HepG2 (cell line): ENCODE data around the gene TRMT1L. TPM values are rescaled to one million over a fixed set of nuclear protein-coding genes. Genes with fewer than 3 reads are reported as not detected.
A peak's percentile ranks its signal among the peaks of the same experiment; 100 is the strongest.

Experiments used
- ATRX ChIP-seq: sonication (generic); formaldehyde crosslinking; IDR thresholded peaks from 2 replicates; pipeline ENCODE4 v1.4.0; 2020; ENCODE audit warnings: missing genetic modification reagents, borderline replicate concordance
- CBX2 ChIP-seq, 2 experiments: fragments of 200-600 bp in 1 of 2; sonication (generic); formaldehyde crosslinking in 1 of 2; IDR thresholded peaks; 2 replicates each; pipeline versions ENCODE4 v1.7.0 to v1.8.1; 2018 to 2022; ENCODE audit warnings: low read depth in 2 of 2, low read length in 1 of 2, mild to moderate bottlenecking in 1 of 2, missing genetic modification reagents in 1 of 2
- JUNB ChIP-seq: sonication (generic); formaldehyde crosslinking; IDR thresholded peaks from 2 replicates; pipeline ENCODE4 v1.8.0; 2022; ENCODE audit warnings: missing genetic modification reagents, mild to moderate bottlenecking, borderline replicate concordance
- KDM2A ChIP-seq: sonication (generic); formaldehyde crosslinking; IDR thresholded peaks from 2 replicates; pipeline ENCODE4 v1.4.0; 2020; ENCODE audit warnings: low read depth, missing genetic modification reagents, borderline replicate concordance
- MED13 ChIP-seq: sonication (generic); formaldehyde crosslinking; IDR thresholded peaks from 2 replicates; pipeline ENCODE4 v1.5.0; 2020; ENCODE audit warnings: missing genetic modification reagents
- SAFB2 ChIP-seq: sonication (generic); formaldehyde crosslinking; IDR thresholded peaks from 2 replicates; pipeline ENCODE4 v1.5.1; 2020; ENCODE audit warnings: missing genetic modification reagents, low read depth, mild to moderate bottlenecking, borderline replicate concordance
- SOX13 ChIP-seq, 3 experiments: fragments of 450-650 bp in 1 of 3; sonication (generic) in 1 of 3; formaldehyde crosslinking in 1 of 3; IDR thresholded peaks in 2 of 3; conservative IDR thresholded peaks in 1 of 3; 2 replicates each; pipeline versions ENCODE4 v1.5.0 to v1.6.1; 2016 to 2020; ENCODE audit warnings: antibody characterized with exemption in 1 of 3, mild to moderate bottlenecking in 1 of 3, missing compliant biosample characterization in 1 of 3, missing genetic modification reagents in 1 of 3, moderate library complexity in 1 of 3
- TARDBP ChIP-seq: sonication (generic); formaldehyde crosslinking; IDR thresholded peaks from 2 replicates; pipeline ENCODE4 v1.8.0; 2022; ENCODE audit warnings: mild to moderate bottlenecking, missing genetic modification reagents
- U2AF1 ChIP-seq: fragments of 200-400 bp; formaldehyde crosslinking; optimal IDR thresholded peaks from 2 replicates; pipeline ENCODE3; 2017; ENCODE audit warnings: mild to moderate bottlenecking, low read depth, low read length
- XRCC5 ChIP-seq: fragments of 200-400 bp; formaldehyde crosslinking; optimal IDR thresholded peaks from 2 replicates; pipeline ENCODE3; 2017; ENCODE audit warnings: mild to moderate bottlenecking, low read length
- ZNF20 ChIP-seq: sonication (generic); formaldehyde crosslinking; IDR thresholded peaks from 2 replicates; pipeline ENCODE4 v1.4.0; 2020; ENCODE audit warnings: mild to moderate bottlenecking, moderate library complexity, missing genetic modification reagents
- ZNF232 ChIP-seq: sonication (generic); formaldehyde crosslinking; IDR thresholded peaks from 2 replicates; pipeline ENCODE4 v1.4.0; 2020; ENCODE audit warnings: missing genetic modification reagents, borderline replicate concordance
- ZNF251 ChIP-seq: sonication (generic); formaldehyde crosslinking; IDR thresholded peaks from 2 replicates; pipeline ENCODE4 v1.9.0; 2021; ENCODE audit warnings: mild to moderate bottlenecking, missing genetic modification reagents
- ZNF460 ChIP-seq: sonication (generic); formaldehyde crosslinking; IDR thresholded peaks from 2 replicates; pipeline ENCODE4 v1.5.1; 2020; ENCODE audit warnings: missing genetic modification reagents, mild to moderate bottlenecking, borderline replicate concordance
- ZSCAN25 ChIP-seq: sonication (generic); formaldehyde crosslinking; IDR thresholded peaks from 2 replicates; pipeline ENCODE4 v1.8.0; 2022; ENCODE audit warnings: mild to moderate bottlenecking, missing genetic modification reagents
- polyA plus RNA-seq, 8 experiments: library from polyadenylated mRNA; depleted of rRNA in 3 of 8; stranded (reverse) in 7 of 8; unstranded in 1 of 8; fragments of >200 nt; fragmentation: Illumina TruSeq in 4 of 8; extraction: Trizol in 4 of 8; gene quantifications; 2 replicates each; pipeline versions ENCODE4 v1.2.1 to v1.2.3, GENCODE V29; 2011 to 2016; ENCODE audit warnings: low read depth in 4 of 8, missing spikeins in 1 of 8, mixed read lengths in 1 of 8; ENCODE audit not compliant: insufficient read depth in 1 of 8
- total RNA-seq, 5 experiments: library from RNA; depleted of rRNA; stranded (reverse); fragments of >200 nt; fragmentation: Illumina TruSeq; extraction: Trizol; gene quantifications; 2 replicates each; pipeline ENCODE4 v1.2.3, GENCODE V29; 2016; ENCODE audit warnings: low read depth in 1 of 5
- TF ChIP-seq, protein P1 (sequence below): sonication (generic); formaldehyde crosslinking; IDR thresholded peaks from 2 replicates; pipeline ENCODE4 v1.4.0; 2020; ENCODE audit warnings: missing genetic modification reagents, borderline replicate concordance
- TF ChIP-seq, protein P2 (sequence below): sonication (generic); formaldehyde crosslinking; IDR thresholded peaks from 2 replicates; pipeline ENCODE4 v1.4.0; 2020; ENCODE audit warnings: mild to moderate bottlenecking, missing genetic modification reagents
- TF ChIP-seq, protein P3 (sequence below): sonication (generic); formaldehyde crosslinking; IDR thresholded peaks from 2 replicates; pipeline ENCODE4 v1.4.0; 2020; ENCODE audit warnings: missing genetic modification reagents
- TF ChIP-seq, protein P4 (sequence below): sonication (generic); formaldehyde crosslinking; IDR thresholded peaks from 2 replicates; pipeline ENCODE4 v1.5.0; 2020; ENCODE audit warnings: mild to moderate bottlenecking, missing genetic modification reagents

Gene TRMT1L
- total and polyA plus RNA-seq, 2 of the 13 experiments (the other 11 are each of a cell fraction or from before 2014, with no cell fraction given): 17.9 to 19.2 TPM

DNA sequence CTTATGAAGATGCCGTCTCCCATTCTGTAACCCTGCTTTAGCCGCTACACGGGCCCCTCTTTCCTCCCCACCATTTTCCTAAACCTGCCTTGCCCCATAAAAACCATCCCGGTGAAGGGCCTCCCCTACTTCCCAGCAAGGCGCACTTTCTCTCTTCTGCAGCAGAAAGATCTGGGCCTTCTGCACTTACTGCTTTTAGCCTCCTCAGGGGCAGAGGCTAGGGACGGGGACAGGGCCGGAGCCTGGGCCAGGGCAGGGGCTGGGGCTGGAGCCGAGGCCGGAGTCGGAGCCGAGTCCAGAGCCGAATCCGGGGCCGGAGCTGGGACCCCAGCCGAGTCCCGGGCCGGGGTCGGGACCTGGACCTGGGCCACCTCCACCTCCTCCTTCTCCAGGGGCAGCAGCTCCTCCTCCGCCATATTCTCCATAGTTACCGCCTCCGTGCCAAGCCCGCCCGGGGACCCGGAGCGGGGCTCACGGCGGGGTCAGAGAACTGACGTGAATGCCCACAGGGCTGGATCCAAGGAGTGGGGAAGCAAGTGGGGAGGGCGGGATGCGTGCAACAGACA lies 382 bp downstream of the TRMT1L start (continued):
- no peak for TF ChIP-seq SOX13 (IDR thresholded peaks at IDR 0.05)
- 0 out of 4 replicates have a peak, but pooled peaks of 1 of the 2 experiments have one; percentile 2 for TF ChIP-seq SOX13 (CRISPR knock-in tag; conservative IDR thresholded peaks at IDR 0.05 in 1 of 2, IDR thresholded peaks at IDR 0.05 in 1 of 2)
- TF ChIP-seq ZNF232 (CRISPR knock-in tag): peak; percentile 72; the same call in 1 of the 2 replicates
- no peak for TF ChIP-seq ATRX (CRISPR knock-in tag)
- TF ChIP-seq SAFB2 (CRISPR knock-in tag): no peak
- TF ChIP-seq ZNF460 (CRISPR knock-in tag): no peak
- TF ChIP-seq ZSCAN25 (CRISPR knock-in tag): no peak
- TF ChIP-seq JUNB (CRISPR knock-in tag): no peak
- no peak for TF ChIP-seq ZNF251 (CRISPR knock-in tag)
- TF ChIP-seq, protein P1, sequence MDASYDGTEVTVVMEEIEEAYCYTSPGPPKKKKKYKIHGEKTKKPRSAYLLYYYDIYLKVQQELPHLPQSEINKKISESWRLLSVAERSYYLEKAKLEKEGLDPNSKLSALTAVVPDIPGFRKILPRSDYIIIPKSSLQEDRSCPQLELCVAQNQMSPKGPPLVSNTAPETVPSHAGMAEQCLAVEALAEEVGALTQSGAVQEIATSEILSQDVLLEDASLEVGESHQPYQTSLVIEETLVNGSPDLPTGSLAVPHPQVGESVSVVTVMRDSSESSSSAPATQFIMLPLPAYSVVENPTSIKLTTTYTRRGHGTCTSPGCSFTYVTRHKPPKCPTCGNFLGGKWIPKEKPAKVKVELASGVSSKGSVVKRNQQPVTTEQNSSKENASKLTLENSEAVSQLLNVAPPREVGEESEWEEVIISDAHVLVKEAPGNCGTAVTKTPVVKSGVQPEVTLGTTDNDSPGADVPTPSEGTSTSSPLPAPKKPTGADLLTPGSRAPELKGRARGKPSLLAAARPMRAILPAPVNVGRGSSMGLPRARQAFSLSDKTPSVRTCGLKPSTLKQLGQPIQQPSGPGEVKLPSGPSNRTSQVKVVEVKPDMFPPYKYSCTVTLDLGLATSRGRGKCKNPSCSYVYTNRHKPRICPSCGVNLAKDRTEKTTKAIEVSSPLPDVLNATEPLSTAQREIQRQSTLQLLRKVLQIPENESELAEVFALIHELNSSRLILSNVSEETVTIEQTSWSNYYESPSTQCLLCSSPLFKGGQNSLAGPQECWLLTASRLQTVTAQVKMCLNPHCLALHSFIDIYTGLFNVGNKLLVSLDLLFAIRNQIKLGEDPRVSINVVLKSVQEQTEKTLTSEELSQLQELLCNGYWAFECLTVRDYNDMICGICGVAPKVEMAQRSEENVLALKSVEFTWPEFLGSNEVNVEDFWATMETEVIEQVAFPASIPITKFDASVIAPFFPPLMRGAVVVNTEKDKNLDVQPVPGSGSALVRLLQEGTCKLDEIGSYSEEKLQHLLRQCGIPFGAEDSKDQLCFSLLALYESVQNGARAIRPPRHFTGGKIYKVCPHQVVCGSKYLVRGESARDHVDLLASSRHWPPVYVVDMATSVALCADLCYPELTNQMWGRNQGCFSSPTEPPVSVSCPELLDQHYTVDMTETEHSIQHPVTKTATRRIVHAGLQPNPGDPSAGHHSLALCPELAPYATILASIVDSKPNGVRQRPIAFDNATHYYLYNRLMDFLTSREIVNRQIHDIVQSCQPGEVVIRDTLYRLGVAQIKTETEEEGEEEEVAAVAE: no peak
- TF ChIP-seq U2AF1: peak; percentile 42
- no peak for TF ChIP-seq XRCC5
- TF ChIP-seq ZNF20 (CRISPR knock-in tag): no peak
- peak; percentile 60; the same call in 1 of the 2 replicates for TF ChIP-seq KDM2A (CRISPR knock-in tag)
- no peak for TF ChIP-seq MED13 (CRISPR knock-in tag)
- TF ChIP-seq, protein P2, sequence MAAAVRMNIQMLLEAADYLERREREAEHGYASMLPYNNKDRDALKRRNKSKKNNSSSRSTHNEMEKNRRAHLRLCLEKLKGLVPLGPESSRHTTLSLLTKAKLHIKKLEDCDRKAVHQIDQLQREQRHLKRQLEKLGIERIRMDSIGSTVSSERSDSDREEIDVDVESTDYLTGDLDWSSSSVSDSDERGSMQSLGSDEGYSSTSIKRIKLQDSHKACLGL (CRISPR knock-in tag): peak; percentile 42; the same call in 1 of the 2 replicates
- no peak for TF ChIP-seq CBX2 (IDR thresholded peaks at IDR 0.05; ENCODE audit: low read depth, low read length)
- no peak for TF ChIP-seq CBX2 (CRISPR knock-in tag; IDR thresholded peaks at IDR 0.05; ENCODE audit: low read depth)
- TF ChIP-seq, protein P3, sequence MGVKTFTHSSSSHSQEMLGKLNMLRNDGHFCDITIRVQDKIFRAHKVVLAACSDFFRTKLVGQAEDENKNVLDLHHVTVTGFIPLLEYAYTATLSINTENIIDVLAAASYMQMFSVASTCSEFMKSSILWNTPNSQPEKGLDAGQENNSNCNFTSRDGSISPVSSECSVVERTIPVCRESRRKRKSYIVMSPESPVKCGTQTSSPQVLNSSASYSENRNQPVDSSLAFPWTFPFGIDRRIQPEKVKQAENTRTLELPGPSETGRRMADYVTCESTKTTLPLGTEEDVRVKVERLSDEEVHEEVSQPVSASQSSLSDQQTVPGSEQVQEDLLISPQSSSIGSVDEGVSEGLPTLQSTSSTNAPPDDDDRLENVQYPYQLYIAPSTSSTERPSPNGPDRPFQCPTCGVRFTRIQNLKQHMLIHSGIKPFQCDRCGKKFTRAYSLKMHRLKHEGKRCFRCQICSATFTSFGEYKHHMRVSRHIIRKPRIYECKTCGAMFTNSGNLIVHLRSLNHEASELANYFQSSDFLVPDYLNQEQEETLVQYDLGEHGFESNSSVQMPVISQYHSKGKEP: no peak
- no peak; the same call in 1 of the 2 replicates for TF ChIP-seq TARDBP (CRISPR knock-in tag)
- TF ChIP-seq, protein P4, sequence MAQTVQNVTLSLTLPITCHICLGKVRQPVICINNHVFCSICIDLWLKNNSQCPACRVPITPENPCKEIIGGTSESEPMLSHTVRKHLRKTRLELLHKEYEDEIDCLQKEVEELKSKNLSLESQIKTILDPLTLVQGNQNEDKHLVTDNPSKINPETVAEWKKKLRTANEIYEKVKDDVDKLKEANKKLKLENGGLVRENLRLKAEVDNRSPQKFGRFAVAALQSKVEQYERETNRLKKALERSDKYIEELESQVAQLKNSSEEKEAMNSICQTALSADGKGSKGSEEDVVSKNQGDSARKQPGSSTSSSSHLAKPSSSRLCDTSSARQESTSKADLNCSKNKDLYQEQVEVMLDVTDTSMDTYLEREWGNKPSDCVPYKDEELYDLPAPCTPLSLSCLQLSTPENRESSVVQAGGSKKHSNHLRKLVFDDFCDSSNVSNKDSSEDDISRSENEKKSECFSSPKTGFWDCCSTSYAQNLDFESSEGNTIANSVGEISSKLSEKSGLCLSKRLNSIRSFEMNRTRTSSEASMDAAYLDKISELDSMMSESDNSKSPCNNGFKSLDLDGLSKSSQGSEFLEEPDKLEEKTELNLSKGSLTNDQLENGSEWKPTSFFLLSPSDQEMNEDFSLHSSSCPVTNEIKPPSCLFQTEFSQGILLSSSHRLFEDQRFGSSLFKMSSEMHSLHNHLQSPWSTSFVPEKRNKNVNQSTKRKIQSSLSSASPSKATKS (CRISPR knock-in tag): no peak
